ENCODE measurements around the gene SSTR5.
"Not testable (repeated sequence)": the region's sequence is repeated elsewhere in the genome, so short reads cannot be mapped to it uniquely, and the experiment has no call there.

SSTR5 gene

GRCh38 chr16:1076801-1077576, 4.4 kb downstream of the SSTR5 start:
- no peak for DNase-seq

DNA sequence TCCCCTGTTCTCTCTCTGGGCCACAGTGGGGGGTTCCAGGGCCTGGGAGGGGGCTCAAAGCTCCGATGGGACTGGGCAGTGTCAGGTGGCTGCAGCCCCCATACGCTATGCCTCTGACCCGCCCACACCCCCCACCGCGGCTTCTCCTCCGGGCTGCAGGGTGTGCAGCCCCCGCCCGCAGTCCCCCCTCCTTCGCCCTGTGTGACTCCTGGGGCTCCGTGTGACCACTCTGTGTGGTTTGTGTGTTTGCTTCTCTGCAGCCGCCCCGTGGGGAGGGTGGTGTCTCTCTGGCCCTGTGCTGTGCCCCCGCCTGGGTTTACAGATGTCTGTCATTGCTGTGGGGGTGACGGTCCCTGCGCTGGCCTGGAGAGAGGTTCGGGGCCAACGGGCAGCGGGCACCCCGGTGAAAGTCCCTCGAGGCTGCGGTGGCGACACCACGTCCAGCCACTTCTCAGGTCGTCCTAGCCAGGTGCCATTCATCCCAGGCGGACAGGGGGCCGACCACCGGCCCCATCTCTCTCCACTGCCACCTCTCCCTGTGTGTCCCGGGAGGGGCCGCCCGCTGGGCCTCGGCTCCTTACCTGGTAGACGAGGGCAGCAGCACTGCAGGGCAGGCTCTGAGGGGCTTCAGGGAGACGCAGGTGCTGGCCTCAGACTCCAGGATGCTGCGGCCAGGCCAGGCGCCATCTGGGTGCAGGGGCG, 5.5 kb downstream of the SSTR5 start:
- no peak for DNase-seq

GRCh38 chr16:1078579-1079021, 6.1 kb downstream of the SSTR5 start:
- no peak for DNase-seq

- no peak for DNase-seq
Observed at GRCh38 chr16:1079341-1079740, 6.8 kb downstream of the SSTR5 start.

DNA sequence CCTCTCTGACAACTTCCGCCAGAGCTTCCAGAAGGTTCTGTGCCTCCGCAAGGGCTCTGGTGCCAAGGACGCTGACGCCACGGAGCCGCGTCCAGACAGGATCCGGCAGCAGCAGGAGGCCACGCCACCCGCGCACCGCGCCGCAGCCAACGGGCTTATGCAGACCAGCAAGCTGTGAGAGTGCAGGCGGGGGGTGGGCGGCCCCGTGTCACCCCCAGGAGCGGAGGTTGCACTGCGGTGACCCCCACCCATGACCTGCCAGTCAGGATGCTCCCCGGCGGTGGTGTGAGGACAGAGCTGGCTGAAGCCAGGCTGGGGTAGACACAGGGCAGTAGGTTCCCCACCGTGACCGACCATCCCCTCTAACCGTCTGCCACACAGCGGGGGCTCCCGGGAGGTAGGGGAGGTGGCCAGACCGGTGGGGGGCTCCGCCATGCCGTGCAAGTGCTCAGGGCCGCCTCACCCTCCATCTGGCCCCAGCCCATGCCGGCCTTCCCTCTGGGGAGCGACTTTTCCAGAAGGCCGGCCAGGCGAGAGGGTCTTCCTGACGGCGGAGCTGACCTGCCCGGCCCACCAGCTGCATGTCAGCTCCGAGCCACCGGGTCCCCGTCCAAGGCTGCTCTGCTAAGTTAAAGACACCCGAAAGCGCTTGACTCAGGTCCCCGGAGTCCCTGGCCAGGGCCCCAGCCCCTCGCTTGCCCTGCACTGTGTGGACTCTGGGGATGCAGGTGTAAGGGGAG, 7.4 kb downstream of the SSTR5 start:
- DNase-seq: no peak

GRCh38 chr16:1080801-1081733, 8.5 kb downstream of the SSTR5 start:
- DNase-seq: no peak

DNA sequence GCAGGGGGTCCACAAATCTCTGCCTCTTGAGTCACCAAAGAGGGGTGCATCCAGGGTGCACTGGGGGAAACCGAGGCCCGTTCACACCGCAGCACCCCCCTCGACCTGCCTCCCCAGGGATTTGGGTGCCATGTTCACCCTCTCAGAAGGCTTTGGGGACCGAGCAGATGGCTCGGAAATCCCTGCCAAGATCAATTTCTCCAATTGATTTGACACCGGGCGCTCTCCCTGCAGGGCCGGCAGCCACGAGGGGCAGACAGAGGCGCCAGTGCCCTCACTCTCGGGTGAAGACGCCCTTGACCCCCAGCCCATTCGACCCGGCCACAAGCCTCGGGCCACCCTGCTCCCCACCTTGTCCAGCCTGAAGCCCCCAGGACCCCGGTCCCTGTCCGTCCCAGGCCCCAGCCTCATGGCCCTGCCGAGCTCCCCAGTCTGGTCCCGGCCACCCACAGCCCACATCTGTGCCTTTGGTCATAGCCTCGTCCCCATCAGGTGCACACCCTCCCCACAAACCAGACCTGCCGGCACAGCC, 9.3 kb downstream of the SSTR5 start:
- DNase-seq: no peak

DNA sequence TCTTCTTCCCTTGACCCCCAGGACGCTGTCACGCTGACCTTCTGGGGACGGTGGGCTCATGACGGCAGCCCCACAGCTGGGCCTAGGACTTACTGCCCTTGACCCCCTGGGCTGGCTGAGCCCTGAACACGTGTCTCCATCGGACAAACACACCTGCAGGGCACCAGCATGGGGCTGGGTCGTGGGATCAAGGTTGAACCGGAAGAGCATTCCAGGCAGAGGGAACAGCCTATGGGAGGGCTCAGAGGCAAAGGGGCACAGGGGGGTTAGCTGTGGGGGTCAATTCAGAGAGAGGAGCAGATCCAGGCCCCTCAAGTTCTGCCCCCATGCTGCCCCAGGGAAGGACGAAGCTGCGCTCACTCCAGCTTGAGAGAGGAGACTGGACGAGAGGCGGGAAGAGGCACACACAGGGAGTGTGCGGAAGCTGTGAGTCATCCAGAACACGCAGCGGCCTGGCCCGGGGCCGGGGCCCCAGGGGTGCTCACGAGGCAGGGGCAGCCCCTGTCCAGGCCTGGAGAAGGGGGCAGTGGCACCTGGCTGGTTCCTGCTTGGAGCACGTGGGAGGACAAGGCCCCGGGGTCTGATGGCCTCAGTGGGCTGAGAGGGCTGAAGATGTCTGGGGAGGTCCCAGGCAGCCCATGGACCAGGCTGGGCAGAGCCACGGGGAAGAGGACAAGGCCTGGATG, 9.9 kb downstream of the SSTR5 start:
- DNase-seq: no peak

- DNase-seq: no peak
Observed at GRCh38 chr16:1082952-1083675, 10.6 kb downstream of the SSTR5 start.

GRCh38 chr16:1084971-1085370, 12.4 kb downstream of the SSTR5 start:
- DNase-seq: no peak

- not testable (repeated sequence) for DNase-seq
Observed at GRCh38 chr16:1086443-1086842, 13.9 kb downstream of the SSTR5 start.

DNA sequence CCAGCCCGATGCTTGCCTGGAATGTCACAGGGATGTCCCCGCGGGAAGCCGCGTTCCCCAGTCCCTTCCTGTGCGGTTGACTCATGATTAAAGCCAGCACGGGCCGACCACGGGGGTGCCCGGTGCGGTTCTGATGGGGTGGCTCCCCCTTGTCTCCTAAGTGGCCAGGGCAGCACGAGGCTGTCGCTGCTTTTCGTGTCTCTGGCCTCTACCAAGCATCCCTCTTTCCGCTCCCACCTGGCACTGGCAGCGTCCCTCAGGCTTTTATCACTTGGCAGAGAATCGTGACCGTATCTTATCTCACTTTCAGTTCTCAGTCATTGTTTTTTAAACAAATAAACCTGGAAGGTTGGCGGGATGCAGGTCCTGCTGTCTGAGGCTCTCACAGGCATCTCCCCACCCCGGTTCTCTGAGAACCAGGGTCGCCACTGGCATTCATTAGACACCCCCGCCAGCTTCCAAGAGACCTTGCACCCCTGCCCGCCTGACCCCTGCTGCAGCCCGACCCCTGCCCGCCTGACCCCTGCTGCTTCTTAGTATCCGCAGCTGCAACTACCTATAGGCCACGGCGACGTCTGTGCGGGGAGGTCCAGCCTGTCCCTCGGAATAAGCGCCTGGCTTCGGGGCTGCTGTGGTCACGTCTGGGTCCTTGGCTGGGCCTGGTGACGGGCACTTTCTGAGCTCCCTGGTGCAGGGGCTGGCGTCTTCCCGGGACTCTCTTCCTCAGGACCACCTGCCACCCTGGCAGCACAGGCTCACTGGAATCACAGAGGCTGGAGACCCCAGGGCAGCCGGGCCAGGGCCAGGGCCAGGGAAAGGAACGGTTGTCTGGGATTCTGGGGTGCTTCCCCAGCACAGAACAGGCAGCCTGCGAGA, 16.0 kb downstream of the SSTR5 start:
- DNase-seq: no peak

- no peak for DNase-seq
Observed at GRCh38 chr16:1089439-1089821, 16.9 kb downstream of the SSTR5 start.

GRCh38 chr16:1089822-1090619, 17.5 kb downstream of the SSTR5 start:
- no peak for DNase-seq

DNA sequence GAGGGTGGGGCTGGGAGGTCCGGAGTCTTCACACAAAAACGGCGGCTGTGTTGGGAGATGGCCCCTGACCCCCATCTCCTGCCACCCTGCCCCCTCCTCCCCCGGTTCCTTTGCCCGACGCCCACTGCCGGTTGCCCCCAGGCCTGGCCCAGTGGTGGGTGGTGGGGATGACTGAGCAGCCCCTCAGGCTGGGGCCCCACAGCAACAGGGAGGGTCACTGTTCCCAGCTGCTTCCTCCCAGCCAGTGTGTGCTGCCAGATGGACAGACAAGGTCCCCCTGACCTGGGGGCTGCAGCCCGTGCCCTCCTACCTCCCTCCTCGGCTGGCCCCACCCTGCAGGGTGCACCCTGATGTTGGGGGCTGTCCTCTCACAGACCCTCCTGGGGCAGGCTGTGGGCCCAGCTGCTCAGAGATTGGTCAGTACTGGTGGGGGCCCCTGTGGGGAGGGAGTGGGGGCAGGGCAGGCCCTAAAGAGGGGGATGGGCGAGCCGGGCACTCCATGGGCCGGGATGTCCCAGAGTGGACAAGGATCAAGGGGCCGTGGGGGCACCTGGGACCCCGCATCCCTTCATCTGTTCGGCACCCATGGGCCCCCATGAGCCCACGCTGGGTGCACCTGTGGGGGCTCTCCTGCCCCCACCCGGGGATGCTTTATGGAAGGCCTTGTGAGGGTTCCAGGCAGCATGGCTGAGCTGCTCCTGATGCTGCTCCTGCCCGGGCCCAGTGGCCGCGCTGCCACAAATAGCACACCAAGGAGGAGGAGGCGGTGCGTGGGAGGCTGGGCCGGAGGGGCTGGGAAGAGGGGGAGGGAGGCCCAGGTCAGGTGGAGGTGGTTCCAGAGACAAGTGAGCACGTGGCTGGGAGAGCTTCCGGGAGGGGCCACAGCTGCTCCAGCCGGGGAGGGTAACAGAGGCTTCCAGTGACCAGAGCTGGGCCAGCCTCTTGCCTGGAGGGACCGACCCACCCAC, 18.4 kb downstream of the SSTR5 start:
- DNase-seq: no peak

GRCh38 chr16:1091992-1092552, 19.5 kb downstream of the SSTR5 start:
- no peak for DNase-seq

DNA sequence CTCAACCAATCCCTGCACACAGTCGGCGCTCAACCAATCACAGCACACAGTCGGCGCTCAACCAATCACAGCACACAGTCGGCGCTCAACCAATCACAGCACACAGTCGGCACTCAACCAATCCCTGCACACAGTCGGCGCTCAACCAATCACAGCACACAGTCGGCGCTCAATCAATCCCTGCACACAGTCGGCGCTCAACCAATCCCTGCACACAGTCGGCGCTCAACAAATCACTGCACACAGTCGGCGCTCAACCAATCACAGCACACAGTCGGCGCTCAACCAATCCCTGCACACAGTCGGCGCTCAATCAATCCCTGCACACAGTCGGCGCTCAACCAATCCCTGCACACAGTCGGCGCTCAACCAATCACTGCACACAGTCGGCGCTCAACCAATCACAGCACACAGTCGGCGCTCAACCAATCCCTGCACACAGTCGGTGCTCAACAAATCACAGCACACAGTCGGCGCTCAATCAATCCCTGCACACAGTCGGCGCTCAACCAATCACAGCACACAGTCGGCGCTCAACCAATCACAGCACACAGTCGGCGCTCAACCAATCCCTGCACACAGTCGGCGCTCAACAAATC, 20.2 kb downstream of the SSTR5 start:
- not testable (repeated sequence) for DNase-seq
